GM12878 (cell line): ENCODE results near the gene FOXL3. TPM values are rescaled to one million over a fixed set of nuclear protein-coding genes. Genes with fewer than 3 reads are reported as not detected.

Experiments
- ATAC-seq: fragments of 200-7000 bp; cut with Tn5 transposase; 3 replicates; pipeline ENCODE4 v1.9.1; 2020; ENCODE audit warnings: mild to moderate bottlenecking, moderate library complexity
- BruUV-seq: library from RNA; stranded (reverse); fragments of 400-500 nt; replicated peaks from 2 replicates; lab custom pipeline; 2021; lab: Mats Ljungman, UMichigan
- CTCF ChIA-PET: fragments of 300-600 bp; sonication (Branson Sonifier 250); formaldehyde crosslinking; extraction: SDS; loops from one replicate; lab custom pipeline; 2021; ENCODE audit warnings: inconsistent platforms; lab: Yijun Ruan, JAX
- POLR2A ChIA-PET: fragments of 350-600 bp; formaldehyde crosslinking; extraction: SDS; loops from one replicate; lab custom pipeline; 2021; ENCODE audit warnings: inconsistent platforms; lab: Charles Lee
- RAD21 ChIA-PET: fragments of 300-600 bp; sonication (Branson Sonifier 250); formaldehyde crosslinking; loops from one replicate; lab custom pipeline; 2023; ENCODE audit warnings: antibody characterized with exemption; ENCODE audit not compliant: unreplicated experiment; lab: Charles Lee
- SMC1A ChIA-PET: fragments of 300-600 bp; sonication (Branson Sonifier 250); formaldehyde crosslinking; loops from one replicate; lab custom pipeline; 2023; ENCODE audit not compliant: unreplicated experiment, uncharacterized antibody; lab: Charles Lee
- DNase-seq: peaks from one replicate; pipeline ENCODE4 v3.0.0-alpha.2; 2011; ENCODE audit warnings: low read depth, low spot score
- FAIRE-seq: peaks from 3 replicates; lab custom pipeline; 2011; peaks lifted over from hg19 to GRCh38; lab: Jason Lieb, UNC
- H2AFZ ChIP-seq: 2 replicates; pipeline ENCODE4 v1.6.0; 2011; ENCODE audit warnings: low read depth, low read length, control low read depth; ENCODE audit not compliant: control insufficient read depth
- H3K27ac ChIP-seq: 2 replicates; pipeline ENCODE4 v1.5.1; 2011; ENCODE audit warnings: control low read depth; ENCODE audit not compliant: control insufficient read depth, insufficient read depth
- H3K27me3 ChIP-seq, 2 experiments: replicated peaks in 1 of 2; 2 replicates each; pipeline versions ENCODE4 v1.6.0 to v1.6.1; 2011; ENCODE audit warnings: low read length in 1 of 2; ENCODE audit not compliant: control insufficient read depth in 2 of 2, insufficient read depth in 2 of 2
- H3K36me3 ChIP-seq, 2 experiments: 2 replicates each; pipeline ENCODE4 v1.5.1; 2011; ENCODE audit warnings: low read length in 1 of 2; ENCODE audit not compliant: control insufficient read depth in 2 of 2, insufficient read depth in 2 of 2
- H3K4me1 ChIP-seq: 2 replicates; pipeline ENCODE4 v1.6.1; 2011; ENCODE audit warnings: mild to moderate bottlenecking, low read length, moderate library complexity, mixed read lengths; ENCODE audit not compliant: control insufficient read depth, insufficient read depth
- H3K4me2 ChIP-seq: 2 replicates; pipeline ENCODE4 v1.6.0; 2011; ENCODE audit warnings: control low read depth; ENCODE audit not compliant: control insufficient read depth, insufficient read depth
- H3K4me3 ChIP-seq: fragments of 200-600 bp; sonication (generic); 2 replicates; pipeline ENCODE4 v1.5.1; 2016
- H3K79me2 ChIP-seq: 2 replicates; pipeline ENCODE4 v1.6.0; 2011; ENCODE audit warnings: low read length; ENCODE audit not compliant: control insufficient read depth, insufficient read depth
- H3K9ac ChIP-seq: 2 replicates; pipeline ENCODE4 v1.8.0; 2011; ENCODE audit warnings: low read length, control low read depth, mixed read lengths; ENCODE audit not compliant: control insufficient read depth, insufficient read depth
- H3K9me3 ChIP-seq: replicated peaks from 3 replicates; pipeline ENCODE4 v1.5.1; 2011; ENCODE audit warnings: mild to moderate bottlenecking, low read length; ENCODE audit not compliant: control insufficient read depth, insufficient read depth
- H4K20me1 ChIP-seq: 2 replicates; pipeline ENCODE4 v1.6.0; 2011; ENCODE audit not compliant: control insufficient read depth, insufficient read depth
- ATF7 ChIP-seq: fragments of 450-650 bp; IDR thresholded peaks from 2 replicates; pipeline ENCODE4 v1.6.1; 2016; ENCODE audit warnings: low read depth, mild to moderate bottlenecking
- CREM ChIP-seq: IDR thresholded peaks from 2 replicates; pipeline ENCODE4 v1.6.1; 2014; ENCODE audit warnings: antibody characterized with exemption, low read depth
- DPF2 ChIP-seq: fragments of 450-650 bp; IDR thresholded peaks from 2 replicates; pipeline ENCODE4 v1.6.1; 2017; ENCODE audit warnings: mild to moderate bottlenecking
- PAX8 ChIP-seq: fragments of 450-650 bp; IDR thresholded peaks from 2 replicates; pipeline ENCODE4 v1.6.1; 2017; ENCODE audit warnings: mild to moderate bottlenecking, moderate library complexity
- POU2F2 ChIP-seq: IDR thresholded peaks from 3 replicates; pipeline ENCODE4 v1.6.1; 2011; ENCODE audit warnings: low read depth, mild to moderate bottlenecking, low read length, borderline replicate concordance
- ZNF274 ChIP-seq: IDR thresholded peaks from one replicate; pipeline ENCODE4 v1.8.0; 2011; ENCODE audit not compliant: insufficient read length, insufficient read depth
- WGBS: methylation state at CpG from one replicate; pipeline ENCODE4 v1.1.6; 2016; ENCODE audit warnings: low lambda C conversion rate; ENCODE audit not compliant: insufficient replicate concordance, insufficient coverage; ENCODE audit errors: missing lambda C conversion rate; 5-methylcytosine and 5-hydroxymethylcytosine counted together
- in situ Hi-C: fragments of 300-500 bp; cut with MboI; formaldehyde crosslinking; loops from 9 replicates; pipeline ENCODE4 v1.14.3; 2018; ENCODE audit warnings: mixed read lengths
- intact Hi-C: fragments of 100-400 bp; cut with micrococcal nuclease; formaldehyde crosslinking; loops from one replicate; pipeline ENCODE4 v1.14.2; 2022; ENCODE audit not compliant: unreplicated experiment
- polyA plus RNA-seq, 11 experiments: library from polyadenylated mRNA; depleted of rRNA in 4 of 11; unstranded in 6 of 11; stranded (reverse) in 5 of 11; fragments of >200 nt; fragmentation: Nextera tagmentation in 4 of 11; fragmentation: Illumina TruSeq in 1 of 11; extraction: Ambion mirVana in 4 of 11; extraction: Trizol in 1 of 11; gene quantifications; 1 replicate in 1 of 11; 2 replicates in 10 of 11; pipeline versions ENCODE4 v1.2.1 to v1.2.3, GENCODE V29; 2011 to 2016; ENCODE audit warnings: inconsistent platforms in 2 of 11, missing spikeins in 2 of 11, low read depth in 1 of 11
- total RNA-seq, 4 experiments: library from RNA; depleted of rRNA in 3 of 4; stranded (reverse); fragments of >200 nt in 3 of 4; fragmentation: Illumina TruSeq in 1 of 4; extraction: Trizol in 1 of 4; gene quantifications; 2 replicates each; pipeline versions ENCODE4 v1.2.1 to v1.2.3, GENCODE V29; 2013 to 2021
- TF ChIP-seq, protein P1 (sequence below): IDR thresholded peaks from 2 replicates; pipeline ENCODE4 v1.6.1; 2012; ENCODE audit warnings: mild to moderate bottlenecking, low read depth, low read length
- TF ChIP-seq, protein P2 (sequence below): IDR thresholded peaks from 2 replicates; pipeline ENCODE4 v1.6.1; 2011; ENCODE audit warnings: low read depth, mild to moderate bottlenecking, low read length, moderate library complexity, borderline replicate concordance; ENCODE audit errors: extremely low read depth

FOXL3 gene
- total and polyA plus RNA-seq, 10 of the 15 experiments (the other 5 are each of a cell fraction or from before 2014, with no cell fraction given) = not detected

DNA sequence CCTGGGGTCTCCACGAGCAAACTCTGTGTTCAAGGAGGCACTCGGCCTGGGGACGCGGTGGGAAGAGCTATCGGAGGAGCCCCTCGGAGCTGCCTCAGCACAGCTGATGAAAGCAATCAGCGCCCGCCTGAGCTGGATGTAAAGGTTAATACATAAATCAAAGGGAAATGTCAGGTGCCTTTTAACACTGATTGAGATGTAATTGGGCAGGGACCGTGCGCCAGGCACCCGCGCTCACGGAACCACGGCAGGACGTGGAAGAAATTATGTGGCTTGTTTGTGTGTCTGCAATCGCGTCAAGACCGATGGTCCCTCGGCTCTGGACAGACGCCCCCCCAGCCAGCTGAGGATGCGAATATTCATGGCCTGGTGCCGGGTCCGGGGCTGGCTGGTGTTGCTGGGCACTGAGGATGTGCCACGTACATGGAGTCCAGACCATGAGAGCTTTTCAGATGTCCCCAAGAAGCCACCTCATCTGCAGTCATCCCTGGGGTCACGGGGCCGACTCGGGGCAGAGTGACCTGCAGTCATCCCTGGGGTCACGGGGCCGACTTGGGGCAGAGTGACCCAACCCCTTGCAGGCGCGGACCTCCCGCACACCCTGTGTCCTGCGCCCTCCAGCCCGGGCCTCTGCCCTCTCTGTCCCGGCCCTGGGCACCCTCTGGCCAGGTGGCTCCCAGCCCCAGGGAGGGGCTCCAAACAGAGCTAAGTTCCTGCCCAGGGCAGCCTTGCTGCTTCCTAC is 15.6 kb downstream of the FOXL3 start (continued):
- TF ChIP-seq, protein P1, sequence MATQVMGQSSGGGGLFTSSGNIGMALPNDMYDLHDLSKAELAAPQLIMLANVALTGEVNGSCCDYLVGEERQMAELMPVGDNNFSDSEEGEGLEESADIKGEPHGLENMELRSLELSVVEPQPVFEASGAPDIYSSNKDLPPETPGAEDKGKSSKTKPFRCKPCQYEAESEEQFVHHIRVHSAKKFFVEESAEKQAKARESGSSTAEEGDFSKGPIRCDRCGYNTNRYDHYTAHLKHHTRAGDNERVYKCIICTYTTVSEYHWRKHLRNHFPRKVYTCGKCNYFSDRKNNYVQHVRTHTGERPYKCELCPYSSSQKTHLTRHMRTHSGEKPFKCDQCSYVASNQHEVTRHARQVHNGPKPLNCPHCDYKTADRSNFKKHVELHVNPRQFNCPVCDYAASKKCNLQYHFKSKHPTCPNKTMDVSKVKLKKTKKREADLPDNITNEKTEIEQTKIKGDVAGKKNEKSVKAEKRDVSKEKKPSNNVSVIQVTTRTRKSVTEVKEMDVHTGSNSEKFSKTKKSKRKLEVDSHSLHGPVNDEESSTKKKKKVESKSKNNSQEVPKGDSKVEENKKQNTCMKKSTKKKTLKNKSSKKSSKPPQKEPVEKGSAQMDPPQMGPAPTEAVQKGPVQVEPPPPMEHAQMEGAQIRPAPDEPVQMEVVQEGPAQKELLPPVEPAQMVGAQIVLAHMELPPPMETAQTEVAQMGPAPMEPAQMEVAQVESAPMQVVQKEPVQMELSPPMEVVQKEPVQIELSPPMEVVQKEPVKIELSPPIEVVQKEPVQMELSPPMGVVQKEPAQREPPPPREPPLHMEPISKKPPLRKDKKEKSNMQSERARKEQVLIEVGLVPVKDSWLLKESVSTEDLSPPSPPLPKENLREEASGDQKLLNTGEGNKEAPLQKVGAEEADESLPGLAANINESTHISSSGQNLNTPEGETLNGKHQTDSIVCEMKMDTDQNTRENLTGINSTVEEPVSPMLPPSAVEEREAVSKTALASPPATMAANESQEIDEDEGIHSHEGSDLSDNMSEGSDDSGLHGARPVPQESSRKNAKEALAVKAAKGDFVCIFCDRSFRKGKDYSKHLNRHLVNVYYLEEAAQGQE = no peak
- no peak for TF ChIP-seq CREM
- TF ChIP-seq, protein P2, sequence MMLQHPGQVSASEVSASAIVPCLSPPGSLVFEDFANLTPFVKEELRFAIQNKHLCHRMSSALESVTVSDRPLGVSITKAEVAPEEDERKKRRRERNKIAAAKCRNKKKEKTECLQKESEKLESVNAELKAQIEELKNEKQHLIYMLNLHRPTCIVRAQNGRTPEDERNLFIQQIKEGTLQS = no peak
- TF ChIP-seq, all 136 proteins: peak for 0

DNA sequence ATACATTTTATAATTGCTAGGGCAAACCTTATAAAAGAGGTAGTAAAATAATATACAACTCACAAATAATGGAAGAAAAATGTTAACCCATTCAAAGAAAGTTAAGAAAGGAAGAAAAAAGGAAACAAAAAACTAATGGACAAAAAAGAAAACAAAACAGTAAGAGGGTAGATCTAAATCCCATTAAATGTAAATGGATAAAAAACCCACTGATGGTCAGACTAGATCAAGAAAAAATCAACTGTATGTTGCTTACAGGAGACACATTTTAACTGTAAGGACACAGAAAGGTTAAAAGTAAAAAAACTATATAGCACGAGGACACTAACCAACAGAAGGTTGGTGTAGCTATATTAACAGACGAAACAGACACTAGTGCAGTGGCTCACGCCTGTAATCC is 18.0 kb downstream of the FOXL3 start:
- RAD21 ChIA-PET = no interaction called here
- 0% methylated on average over 3 of the region's 3 CpGs for WGBS
- no TSS peak for BruUV-seq

More for the DNA sequence above, 18.0 kb downstream of the FOXL3 start:
- H4K20me1 ChIP-seq = no peaks in the 10 kb centered on the region
- H3K27ac ChIP-seq = no peak overlapping the region
- TF ChIP-seq DPF2 (no peak), PAX8 (no peak), ATF7 (no peak), POU2F2 (no peak), ZNF274 (no peak)
- no peaks in the 10 kb centered on the region for H3K4me1 ChIP-seq
- no peak overlapping the region for H3K4me2 ChIP-seq
- SMC1A ChIA-PET = no interaction called here
- in situ Hi-C loops (no loop called here), intact Hi-C loops (no loop called here)
- H3K9me3 ChIP-seq = no peaks in the 10 kb centered on the region; the same call in 2 of the 3 replicates
- CTCF ChIA-PET = no interaction called here
- FAIRE-seq (no peak), DNase-seq (no peak), ATAC-seq (no peak)
- POLR2A ChIA-PET = no interaction called here
- H3K9ac ChIP-seq = no peak overlapping the region
- H3K4me3 ChIP-seq = no peak overlapping the region
- H2AFZ ChIP-seq = no peak overlapping the region
- H3K27me3 ChIP-seq = no peaks in the 10 kb centered on the region
- H3K36me3 ChIP-seq = no peaks in the 10 kb centered on the region
- H3K79me2 ChIP-seq = no peaks in the 10 kb centered on the region
